ENCODE data around the gene ADGRG1.

The ADGRG1 gene

DNA sequence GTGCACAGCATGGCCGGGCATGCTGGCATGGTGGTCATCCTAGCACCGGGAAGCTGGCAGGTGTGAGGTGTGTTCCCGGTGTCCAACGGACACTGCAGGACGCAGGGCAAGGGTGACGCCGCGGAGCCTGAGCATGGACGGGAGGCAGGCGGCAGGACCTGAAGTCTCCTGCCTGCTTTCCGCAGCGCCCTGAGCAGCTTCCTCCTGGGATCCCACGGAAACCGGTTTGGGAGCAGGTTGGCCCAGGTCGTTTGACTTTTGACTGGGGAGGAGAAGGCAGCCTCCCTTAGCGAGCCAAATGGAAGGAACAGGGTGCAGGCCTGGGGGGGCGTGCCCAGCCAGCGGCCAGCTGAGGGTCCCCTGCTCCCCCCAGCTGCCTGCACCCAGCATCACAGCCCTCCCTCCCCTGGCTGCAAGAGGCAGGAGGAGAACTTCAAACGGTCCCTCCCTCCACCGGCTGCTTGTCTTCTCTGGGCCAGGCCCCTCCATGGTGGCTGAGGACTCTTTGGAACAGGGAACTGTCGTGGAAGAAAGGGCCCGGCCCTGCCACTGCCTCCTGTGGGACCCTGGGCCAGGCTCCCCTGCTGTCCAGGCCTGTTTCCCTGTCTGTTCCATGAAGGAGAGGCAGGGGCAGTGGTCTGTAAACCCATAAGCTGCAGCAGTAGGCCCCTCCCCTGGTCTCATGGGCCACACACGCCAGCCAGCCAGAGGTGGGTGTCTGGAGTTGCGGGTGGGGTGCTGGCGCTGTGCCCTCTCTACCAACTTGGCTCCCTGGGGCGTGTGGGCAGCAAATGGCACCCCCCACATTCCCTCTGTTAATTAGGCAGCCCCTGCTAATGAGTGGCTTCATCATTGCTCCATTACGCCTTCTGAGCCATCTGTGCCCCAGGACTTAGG, 7.8 kb upstream of the ADGRG1 start:
- DNase-seq (ENCODE audit: low read depth): peak; percentile 91
- no peak for TF ChIP-seq CTCF (IDR thresholded peaks at IDR 0.05; ENCODE audit: insufficient read depth, low read depth, low read length, missing control alignments)
- peak overlapping the region; percentile 69 for H3K4me3 ChIP-seq (ENCODE audit: low read length)

DNA sequence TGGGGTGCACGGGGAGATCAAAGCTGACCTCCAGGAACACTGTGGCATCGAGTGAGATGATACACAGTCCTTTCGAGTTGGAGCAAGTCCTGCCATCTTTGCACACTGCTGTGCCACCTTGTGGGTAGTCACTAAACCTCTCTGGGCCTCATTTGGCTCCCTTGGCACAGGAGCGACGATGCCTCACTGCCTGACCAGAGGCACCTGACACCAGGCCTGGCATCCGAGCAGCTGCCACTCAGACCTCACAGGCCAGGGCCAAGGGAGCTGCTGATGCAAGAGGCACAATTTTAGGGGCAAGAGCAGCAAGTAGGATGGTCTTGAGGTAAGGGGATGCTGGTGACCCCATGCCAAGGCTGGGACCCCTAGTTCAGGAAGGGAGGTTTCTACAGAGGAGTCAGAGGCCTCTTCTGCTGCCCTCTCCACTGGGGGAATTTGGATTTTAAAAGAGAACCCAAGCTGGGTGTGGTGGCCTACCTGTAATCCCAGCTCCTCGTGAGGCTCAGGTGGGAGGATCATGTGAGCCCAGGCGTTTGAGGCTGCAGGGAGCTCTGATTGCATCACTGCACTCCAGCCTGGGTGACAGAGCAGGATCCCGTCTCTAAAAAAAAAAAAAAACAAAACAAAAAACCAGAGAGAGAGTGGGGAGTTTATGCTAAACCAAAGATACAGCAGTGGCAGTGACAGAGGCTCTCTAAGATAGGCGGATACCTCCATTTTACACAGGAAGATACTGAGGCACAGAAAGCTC, 6.7 kb upstream of the ADGRG1 start:
- no peak for TF ChIP-seq CTCF (IDR thresholded peaks at IDR 0.05; ENCODE audit: insufficient read depth, low read depth, low read length, missing control alignments)
- DNase-seq (ENCODE audit: low read depth): peak; percentile 87

DNA sequence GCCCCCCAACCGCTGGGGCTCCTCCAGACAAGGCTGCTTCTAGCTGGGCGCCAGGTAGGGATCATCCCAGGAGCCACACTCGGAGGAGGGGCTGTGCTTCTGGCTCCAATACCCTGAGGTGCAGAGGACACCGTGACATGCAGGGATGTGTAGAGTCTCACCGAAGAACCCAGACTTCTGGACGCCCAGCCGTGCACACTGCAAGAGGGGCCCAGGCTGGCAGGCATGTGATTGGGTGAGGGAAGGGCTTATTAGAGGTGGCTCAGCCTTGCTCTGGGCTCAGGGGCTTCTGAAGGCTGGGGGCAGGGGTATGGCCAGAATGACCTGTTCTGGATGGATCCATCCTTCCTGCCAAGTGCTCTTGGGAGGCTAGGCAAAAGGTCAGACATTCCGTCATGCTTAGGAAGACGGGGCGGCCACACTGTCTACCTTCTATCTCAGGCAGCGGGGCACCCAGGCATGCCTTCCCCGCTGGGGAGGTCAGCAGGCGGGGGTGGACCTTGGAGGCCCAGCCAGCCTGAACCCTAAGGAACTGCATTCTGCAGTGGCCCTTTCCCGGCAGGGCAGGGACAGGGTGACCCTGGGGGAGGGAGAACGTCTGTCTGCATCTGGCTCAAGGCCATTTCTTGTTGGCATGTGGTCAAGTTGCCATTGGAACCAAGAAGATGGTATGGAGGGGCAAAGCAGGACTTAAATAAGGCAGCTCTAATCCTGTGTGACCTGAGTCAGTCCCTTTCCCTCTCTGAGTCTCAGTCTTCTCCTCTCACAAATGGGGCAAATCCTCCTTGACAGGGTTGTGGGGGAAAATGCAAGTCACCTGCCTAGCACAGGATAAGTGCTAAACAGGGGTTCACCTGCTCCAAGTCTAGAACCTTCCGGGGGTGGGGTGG, 5.8 kb upstream of the ADGRG1 start:
- TF ChIP-seq CTCF (IDR thresholded peaks at IDR 0.05; ENCODE audit: insufficient read depth, low read depth, low read length, missing control alignments): no peak
- no peak overlapping the region for H3K4me3 ChIP-seq (ENCODE audit: low read length)
- no peak for DNase-seq (ENCODE audit: low read depth)

More for the DNA sequence above, 6.7 kb upstream of the ADGRG1 start:
- peak overlapping the region; percentile 69 for H3K4me3 ChIP-seq (ENCODE audit: low read length)

DNA sequence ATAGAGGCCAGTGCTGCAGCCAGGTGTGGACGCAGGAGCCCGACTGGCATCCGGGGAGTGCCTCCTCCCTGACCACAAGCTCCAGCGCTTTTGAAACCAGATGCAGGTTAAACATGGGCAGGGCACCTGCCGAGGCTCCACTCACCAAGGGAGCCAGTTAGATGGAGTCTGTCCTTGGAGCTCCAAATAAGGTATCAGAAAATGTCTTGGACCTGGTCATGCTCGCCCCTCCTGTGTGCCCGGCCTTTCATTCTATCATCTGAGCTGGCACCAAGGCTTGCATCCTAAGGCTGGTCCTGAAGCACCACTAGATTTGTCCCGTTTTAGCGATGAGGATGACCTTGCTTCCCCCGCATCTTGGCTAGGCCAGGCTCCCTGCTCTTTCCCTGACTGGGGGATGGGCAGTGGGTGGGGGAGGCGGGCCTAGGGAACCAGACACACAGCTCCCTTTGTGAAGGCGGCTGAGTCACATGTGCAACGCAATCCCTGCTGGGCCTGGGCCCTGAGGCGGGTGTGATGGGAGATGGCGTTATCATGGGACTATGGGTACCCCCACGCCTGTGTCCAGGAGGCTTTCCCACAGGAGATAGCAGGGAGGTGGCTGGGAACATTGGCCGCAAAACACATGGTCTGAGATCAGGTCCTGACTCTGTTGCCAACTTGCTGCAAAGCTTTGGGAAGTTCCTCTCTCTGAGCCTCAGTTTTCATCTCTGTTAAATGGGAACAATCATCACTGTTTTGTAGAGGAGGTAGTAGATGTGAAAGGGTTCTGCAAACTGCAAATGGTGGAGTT, 5.0 kb upstream of the ADGRG1 start:
- DNase-seq (ENCODE audit: low read depth): peak; percentile 94
- no peak overlapping the region for H3K4me3 ChIP-seq (ENCODE audit: low read length)
- no peak for TF ChIP-seq CTCF (IDR thresholded peaks at IDR 0.05; ENCODE audit: insufficient read depth, low read depth, low read length, missing control alignments)

- DNase-seq (ENCODE audit: low read depth): peak; percentile 60
- H3K4me3 ChIP-seq (ENCODE audit: low read length): no peak overlapping the region
- TF ChIP-seq CTCF (IDR thresholded peaks at IDR 0.05; ENCODE audit: insufficient read depth, low read depth, low read length, missing control alignments): no peak
Measured at GRCh38 chr16:57624044-57624688, 4.3 kb upstream of the ADGRG1 start.

Data from epithelial cell of esophagus (primary cell).